ENCODE data around the gene E2F3. TPM values are rescaled to one million over a fixed set of nuclear protein-coding genes. Genes with fewer than 3 reads are reported as not detected.

Gene E2F3
- total and polyA plus RNA-seq, 10 of the 15 experiments (the other 5 are each of a cell fraction or from before 2014, with no cell fraction given): 5.1 to 16.8 (median 10.6) TPM

DNA sequence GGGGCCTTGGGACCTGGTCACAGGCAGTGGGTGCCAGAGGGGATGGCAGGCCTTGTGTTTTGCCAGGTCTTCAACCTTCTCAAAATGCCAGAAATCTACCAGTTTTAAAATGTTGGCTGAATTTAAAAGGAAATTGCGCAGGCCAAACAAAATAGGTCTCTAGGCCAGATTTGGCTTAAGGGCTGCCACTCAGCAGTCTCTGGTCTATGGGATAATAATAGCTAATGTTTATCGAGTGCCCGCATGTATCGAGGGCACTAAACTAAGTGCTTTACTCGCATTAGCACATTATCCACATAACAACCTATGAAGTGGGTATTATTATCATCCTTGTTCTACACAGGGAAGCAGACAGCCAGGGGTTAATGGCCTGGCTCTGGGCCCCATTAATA is 11.0 kb downstream of the E2F3 start:
- Histone ChIP-seq H3K4me2 (ENCODE audit: control insufficient read depth, insufficient read depth) (no peak overlapping the region), H3K9ac (ENCODE audit: control insufficient read depth, insufficient read depth, low read length) (no peak overlapping the region), H2AFZ (ENCODE audit: control insufficient read depth, low read depth, low read length) (no peak overlapping the region), H3K27ac (ENCODE audit: control insufficient read depth, insufficient read depth) (no peak overlapping the region), H3K9me3 (replicated peaks; ENCODE audit: control insufficient read depth, insufficient read depth, low read length) (no peaks in the 10 kb centered on the region), H4K20me1 (ENCODE audit: control insufficient read depth, insufficient read depth) (peaks cover 3% of the 10 kb centered on the region; the same call in 1 of the 2 replicates), H3K36me3 (ENCODE audit: control insufficient read depth in 2 of 2, insufficient read depth in 2 of 2, low read length in 1 of 2) (peaks cover 3 to 8% of the 10 kb centered on the region in 2 experiments; a peak in 2 of 4 replicates), H3K79me2 (ENCODE audit: control insufficient read depth, insufficient read depth, low read length) (peaks cover 97% of the 10 kb centered on the region), H3K4me3 (no peak overlapping the region), H3K27me3 (replicated peaks in 1 of 2; ENCODE audit: control insufficient read depth in 2 of 2, insufficient read depth in 2 of 2, low read length in 1 of 2) (no peaks in the 10 kb centered on the region), H3K4me1 (ENCODE audit: control insufficient read depth, insufficient read depth, low read length) (peaks cover 43% of the 10 kb centered on the region)
- CTCF ChIA-PET: interaction anchor here (2.1 kb wide), 1 partner anchor 8 kb away, joined by 12 read pairs; no protein-coding TSS in a partner anchor
- over 99% methylated on average over 5 of the region's 5 CpGs for WGBS (ENCODE audit: insufficient coverage, insufficient replicate concordance, low lambda C conversion rate, missing lambda C conversion rate)
- no TSS peak for BruUV-seq (replicated peaks)
- RAD21 ChIA-PET (ENCODE audit: unreplicated experiment): no interaction called here
- POLR2A ChIA-PET: interaction anchor here (2.1 kb wide), 1 partner anchor 8 kb away, joined by 7 read pairs; no protein-coding TSS in a partner anchor
- SMC1A ChIA-PET (ENCODE audit: uncharacterized antibody, unreplicated experiment): interaction anchor here (0.6 to 3.9 kb wide), 2 partner anchors 8 to 206 kb away, joined by 3 to 30 read pairs; no protein-coding TSS in a partner anchor
- TF ChIP-seq STAT3 (IDR thresholded peaks at IDR 0.05; ENCODE audit: low read depth, low read length): no peak
- TF ChIP-seq PAX5 (IDR thresholded peaks at IDR 0.05; ENCODE audit: borderline replicate concordance, low read depth, low read length): no peak
- TF ChIP-seq CREM (IDR thresholded peaks at IDR 0.05; ENCODE audit: low read depth): no peak
- no peak for TF ChIP-seq NBN (IDR thresholded peaks at IDR 0.05)
- TF ChIP-seq ZSCAN29 (IDR thresholded peaks at IDR 0.05): no peak
- intact Hi-C loops (cut with micrococcal nuclease; ENCODE audit: unreplicated experiment) (no loop called here), in situ Hi-C loops (cut with MboI) (no loop called here)
- FAIRE-seq: no peak
- ATAC-seq: no peak
- DNase-seq (ENCODE audit: low read depth, low spot score): no peak

DNA sequence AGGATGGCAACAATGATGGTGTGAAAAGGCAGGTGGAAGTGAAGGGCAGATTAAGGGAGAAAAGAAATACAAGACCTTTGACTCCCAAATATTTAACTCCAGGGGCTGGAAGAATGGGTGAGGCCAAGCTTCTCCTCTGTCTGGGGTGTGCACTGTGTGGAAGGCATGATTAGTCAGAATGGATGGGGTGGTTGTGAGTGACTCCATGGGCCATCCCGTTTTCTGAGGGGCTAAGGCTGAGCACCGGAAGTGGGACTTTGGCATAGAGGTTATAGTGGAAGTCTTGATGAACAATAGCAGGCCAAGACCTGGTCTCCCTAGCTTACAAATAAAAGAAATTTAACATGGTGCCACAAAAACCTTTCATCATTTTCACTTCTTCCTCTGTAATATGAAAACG is 12.1 kb downstream of the E2F3 start:
- ChIA-PET RAD21 (ENCODE audit: unreplicated experiment) (interaction anchor here (1.2 to 1.6 kb wide), 3 partner anchors 9 to 114 kb away, joined by 5 to 9 read pairs (median 5); no protein-coding TSS in a partner anchor), POLR2A (interaction anchor here (2.1 kb wide), 1 partner anchor 9 kb away, joined by 7 read pairs; no protein-coding TSS in a partner anchor), SMC1A (ENCODE audit: uncharacterized antibody, unreplicated experiment) (interaction anchor here (0.6 to 3.9 kb wide), 5 partner anchors 9 to 127 kb away, joined by 3 to 30 read pairs (median 4); no protein-coding TSS in a partner anchor), CTCF (interaction anchor here (0.6 to 2.1 kb wide), 4 partner anchors 9 to 91 kb away, joined by 3 to 12 read pairs (median 3); no protein-coding TSS in a partner anchor)
- intact Hi-C loops (cut with micrococcal nuclease; ENCODE audit: unreplicated experiment): no loop called here
- Histone ChIP-seq H3K4me2 (ENCODE audit: control insufficient read depth, insufficient read depth) (no peak overlapping the region), H2AFZ (ENCODE audit: control insufficient read depth, low read depth, low read length) (no peak overlapping the region), H3K27me3 (replicated peaks in 1 of 2; ENCODE audit: control insufficient read depth in 2 of 2, insufficient read depth in 2 of 2, low read length in 1 of 2) (no peaks in the 10 kb centered on the region), H3K9ac (ENCODE audit: control insufficient read depth, insufficient read depth, low read length) (no peak overlapping the region), H3K9me3 (replicated peaks; ENCODE audit: control insufficient read depth, insufficient read depth, low read length) (no peaks in the 10 kb centered on the region), H3K79me2 (ENCODE audit: control insufficient read depth, insufficient read depth, low read length) (peaks cover 95% of the 10 kb centered on the region), H4K20me1 (ENCODE audit: control insufficient read depth, insufficient read depth) (peaks cover 3% of the 10 kb centered on the region; the same call in 1 of the 2 replicates), H3K4me1 (ENCODE audit: control insufficient read depth, insufficient read depth, low read length) (peaks cover 41% of the 10 kb centered on the region), H3K36me3 (ENCODE audit: control insufficient read depth in 2 of 2, insufficient read depth in 2 of 2, low read length in 1 of 2) (peaks cover 3% of the 10 kb centered on the region in 2 experiments; a peak in 2 of 4 replicates), H3K27ac (ENCODE audit: control insufficient read depth, insufficient read depth) (no peak overlapping the region), H3K4me3 (no peak overlapping the region)
- no peak for FAIRE-seq
- ATAC-seq: no peak
- DNase-seq (ENCODE audit: low read depth, low spot score): no peak
- 79% methylated on average over 3 of the region's 3 CpGs for WGBS (ENCODE audit: insufficient coverage, insufficient replicate concordance, low lambda C conversion rate, missing lambda C conversion rate)
- TF ChIP-seq NFIC (IDR thresholded peaks at IDR 0.05; ENCODE audit: low read depth, low read length) (no peak), TCF12 (IDR thresholded peaks at IDR 0.05; ENCODE audit: low read depth, low read length) (no peak), NBN (IDR thresholded peaks at IDR 0.05) (no peak)
- TF ChIP-seq, protein P1, sequence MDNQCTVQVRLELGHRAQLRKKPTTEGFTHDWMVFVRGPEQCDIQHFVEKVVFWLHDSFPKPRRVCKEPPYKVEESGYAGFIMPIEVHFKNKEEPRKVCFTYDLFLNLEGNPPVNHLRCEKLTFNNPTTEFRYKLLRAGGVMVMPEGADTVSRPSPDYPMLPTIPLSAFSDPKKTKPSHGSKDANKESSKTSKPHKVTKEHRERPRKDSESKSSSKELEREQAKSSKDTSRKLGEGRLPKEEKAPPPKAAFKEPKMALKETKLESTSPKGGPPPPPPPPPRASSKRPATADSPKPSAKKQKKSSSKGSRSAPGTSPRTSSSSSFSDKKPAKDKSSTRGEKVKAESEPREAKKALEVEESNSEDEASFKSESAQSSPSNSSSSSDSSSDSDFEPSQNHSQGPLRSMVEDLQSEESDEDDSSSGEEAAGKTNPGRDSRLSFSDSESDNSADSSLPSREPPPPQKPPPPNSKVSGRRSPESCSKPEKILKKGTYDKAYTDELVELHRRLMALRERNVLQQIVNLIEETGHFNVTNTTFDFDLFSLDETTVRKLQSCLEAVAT (IDR thresholded peaks at IDR 0.05): no peak
- in situ Hi-C loops (cut with MboI): no loop called here
- no TSS peak for BruUV-seq (replicated peaks)
